Esophagus squamous epithelium (tissue), 4 donors: ENCODE data around the gene PLEKHG3.

ENCODE experiments used
- CTCF ChIP-seq, 6 experiments: fragments of 450-650 bp in 4 of 6; fragments of 200-600 bp in 2 of 6; sonication (generic) in 2 of 6; IDR thresholded peaks; one replicate each; pipeline ENCODE4 v1.5.1; 2016 to 2019; ENCODE audit warnings: antibody characterized with exemption in 6 of 6, mild to moderate bottlenecking in 4 of 6, moderate library complexity in 4 of 6
- POLR2A ChIP-seq, 4 donors: fragments of 450-650 bp; IDR thresholded peaks; one replicate each; pipeline ENCODE4 v1.6.1; 2017; ENCODE audit warnings: antibody characterized with exemption in 4 of 4, mild to moderate bottlenecking in 4 of 4, moderate library complexity in 3 of 4

- no peak for TF ChIP-seq CTCF (IDR thresholded peaks at IDR 0.05)
- no peak for TF ChIP-seq POLR2A (IDR thresholded peaks at IDR 0.05)
These were observed 11.0 kb upstream of the PLEKHG3 start for GRCh38 chr14:64692986-64693809.
